NOMO-1 (cell line): ENCODE data around the gene TMED9.

Experiments used
- DNase-seq, 2 experiments: peaks; one replicate each; lab custom pipeline; 2025; ENCODE audit not compliant: unreplicated experiment in 2 of 2; lab: John Stamatoyannopoulos, UW

Gene TMED9

GRCh38 chr5:177576169-177576568, 15.8 kb upstream of the TMED9 start:
- no peak for DNase-seq

- no peak for DNase-seq
These were observed 13.7 kb upstream of the TMED9 start for GRCh38 chr5:177578316-177578715.

- no peak for DNase-seq
These were observed 3.5 kb upstream of the TMED9 start for GRCh38 chr5:177588413-177588909.

GRCh38 chr5:177590406-177590805, 1.6 kb upstream of the TMED9 start:
- DNase-seq, result no peak

GRCh38 chr5:177591690-177592009, 353 bp upstream of the TMED9 start:
- no peak for DNase-seq

GRCh38 chr5:177592905-177593304, 902 bp downstream of the TMED9 start:
- no peak for DNase-seq

- DNase-seq, result no peak
These were observed 1.5 kb downstream of the TMED9 start for GRCh38 chr5:177593511-177593910.

GRCh38 chr5:177594071-177594470, 2.1 kb downstream of the TMED9 start:
- DNase-seq, result no peak

GRCh38 chr5:177595026-177595585, 3.1 kb downstream of the TMED9 start:
- no peak for DNase-seq

- DNase-seq, result no peak
These were observed 4.2 kb downstream of the TMED9 start for GRCh38 chr5:177595991-177596774.

- no peak for DNase-seq
These were observed 4.8 kb downstream of the TMED9 start for GRCh38 chr5:177596775-177597238.

- no peak for DNase-seq
These were observed 6.5 kb downstream of the TMED9 start for GRCh38 chr5:177598477-177598876.

- DNase-seq, result peak; percentile 65 to 83
These were observed 7.9 kb downstream of the TMED9 start, which contains the start of gene B4GALT7 for GRCh38 chr5:177599731-177600507. Gene B4GALT7 (plus strand): TSS chr5:177600132. CDS start chr5:177600211, 79 bp downstream.

GRCh38 chr5:177600508-177601018, 8.6 kb downstream of the TMED9 start:
- DNase-seq, result no peak

- DNase-seq, result no peak
These were observed 9.1 kb downstream of the TMED9 start for GRCh38 chr5:177601126-177601525.

GRCh38 chr5:177601577-177602457, 9.8 kb downstream of the TMED9 start:
- no peak for DNase-seq

GRCh38 chr5:177602458-177602830, 10.4 kb downstream of the TMED9 start:
- no peak for DNase-seq

- no peak for DNase-seq
These were observed 11.6 kb downstream of the TMED9 start for GRCh38 chr5:177603631-177604030.

GRCh38 chr5:177604116-177604521, 12.1 kb downstream of the TMED9 start:
- no peak for DNase-seq

- DNase-seq, result no peak
These were observed 12.7 kb downstream of the TMED9 start for GRCh38 chr5:177604656-177605055.
